ENCODE data around the gene NDST1.

DNA sequence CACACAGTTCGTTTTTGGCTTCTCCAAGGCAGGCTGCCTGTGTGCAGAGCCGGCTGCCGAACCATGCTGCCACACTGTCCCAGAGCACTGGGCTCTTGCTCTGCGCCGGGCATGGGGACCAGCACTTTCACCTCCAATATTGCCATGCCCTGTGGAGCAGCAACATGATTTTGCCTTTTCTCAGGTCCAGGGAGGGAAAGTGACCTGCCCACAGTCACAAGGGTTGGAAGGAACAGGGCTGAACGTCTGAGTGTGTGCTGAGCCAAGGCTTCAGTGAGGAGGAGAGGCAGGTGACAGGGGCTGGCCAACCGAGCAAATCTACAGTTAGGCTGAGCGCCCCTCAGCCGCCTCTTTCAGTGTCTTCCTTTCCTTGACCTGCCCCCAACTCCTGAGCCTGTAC, 98.5 kb downstream of the NDST1 start:
- no peak for TF ChIP-seq POLR2A (IDR thresholded peaks at IDR 0.05; ENCODE audit: low read depth, low read length)
- TF ChIP-seq, protein P1, sequence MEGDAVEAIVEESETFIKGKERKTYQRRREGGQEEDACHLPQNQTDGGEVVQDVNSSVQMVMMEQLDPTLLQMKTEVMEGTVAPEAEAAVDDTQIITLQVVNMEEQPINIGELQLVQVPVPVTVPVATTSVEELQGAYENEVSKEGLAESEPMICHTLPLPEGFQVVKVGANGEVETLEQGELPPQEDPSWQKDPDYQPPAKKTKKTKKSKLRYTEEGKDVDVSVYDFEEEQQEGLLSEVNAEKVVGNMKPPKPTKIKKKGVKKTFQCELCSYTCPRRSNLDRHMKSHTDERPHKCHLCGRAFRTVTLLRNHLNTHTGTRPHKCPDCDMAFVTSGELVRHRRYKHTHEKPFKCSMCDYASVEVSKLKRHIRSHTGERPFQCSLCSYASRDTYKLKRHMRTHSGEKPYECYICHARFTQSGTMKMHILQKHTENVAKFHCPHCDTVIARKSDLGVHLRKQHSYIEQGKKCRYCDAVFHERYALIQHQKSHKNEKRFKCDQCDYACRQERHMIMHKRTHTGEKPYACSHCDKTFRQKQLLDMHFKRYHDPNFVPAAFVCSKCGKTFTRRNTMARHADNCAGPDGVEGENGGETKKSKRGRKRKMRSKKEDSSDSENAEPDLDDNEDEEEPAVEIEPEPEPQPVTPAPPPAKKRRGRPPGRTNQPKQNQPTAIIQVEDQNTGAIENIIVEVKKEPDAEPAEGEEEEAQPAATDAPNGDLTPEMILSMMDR (IDR thresholded peaks at IDR 0.05; ENCODE audit: extremely low read depth in 1 of 2, insufficient read depth in 1 of 2, low read depth in 1 of 2, low read length in 2 of 2) = no peak
- TF ChIP-seq, protein P2, sequence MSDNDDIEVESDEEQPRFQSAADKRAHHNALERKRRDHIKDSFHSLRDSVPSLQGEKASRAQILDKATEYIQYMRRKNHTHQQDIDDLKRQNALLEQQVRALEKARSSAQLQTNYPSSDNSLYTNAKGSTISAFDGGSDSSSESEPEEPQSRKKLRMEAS (IDR thresholded peaks at IDR 0.05; ENCODE audit: insufficient read depth, insufficient read length) = no peak
- no peak for TF ChIP-seq EZH2 (IDR thresholded peaks at IDR 0.05; ENCODE audit: borderline replicate concordance, low read depth, low read length, severe bottlenecking)

Measured in endothelial cell of umbilical vein (primary cell).